ENCODE measurements around the gene MTFR1L.
"Not testable (repeated sequence)": the region's sequence is repeated elsewhere in the genome, so short reads cannot be mapped to it uniquely, and the experiment has no call there.

Gene MTFR1L

GRCh38 chr1:25829046-25829445 is 9.3 kb downstream of the MTFR1L start:
- DNase-seq: no peak

GRCh38 chr1:25831569-25832196 is 11.9 kb downstream of the MTFR1L start:
- DNase-seq: no peak

GRCh38 chr1:25832336-25833037 is 12.7 kb downstream of the MTFR1L start:
- no peak for DNase-seq

- no peak for DNase-seq
Measured at GRCh38 chr1:25833158-25833557, 13.4 kb downstream of the MTFR1L start.

GRCh38 chr1:25834894-25835293 is 15.1 kb downstream of the MTFR1L start:
- no peak for DNase-seq

GRCh38 chr1:25836695-25837094 is 16.9 kb downstream of the MTFR1L start:
- DNase-seq: no peak

- DNase-seq: no peak
Measured at GRCh38 chr1:25837262-25837875, 17.6 kb downstream of the MTFR1L start.

- DNase-seq: not testable (repeated sequence)
Measured at GRCh38 chr1:25839808-25840207, 20.1 kb downstream of the MTFR1L start.

GRCh38 chr1:25843483-25843882 is 23.7 kb downstream of the MTFR1L start:
- no peak for DNase-seq

GRCh38 chr1:25844536-25845337 is 25.0 kb downstream of the MTFR1L start:
- no peak for DNase-seq

GRCh38 chr1:25845664-25846063 is 25.9 kb downstream of the MTFR1L start:
- DNase-seq: no peak

GRCh38 chr1:25847929-25848328 is 28.2 kb downstream of the MTFR1L start:
- no peak for DNase-seq

- no peak for DNase-seq
Measured at GRCh38 chr1:25848531-25848930, 28.8 kb downstream of the MTFR1L start.

- no peak for DNase-seq
Measured at GRCh38 chr1:25854554-25854953, 34.8 kb downstream of the MTFR1L start.

- DNase-seq: no peak
Measured at GRCh38 chr1:25856856-25857255, 37.1 kb downstream of the MTFR1L start.

- DNase-seq: no peak
Measured at GRCh38 chr1:25858494-25858893, 38.7 kb downstream of the MTFR1L start.

- DNase-seq: peak; percentile 87
Measured at GRCh38 chr1:25858906-25859789, 39.4 kb downstream of the MTFR1L start, which contains the start of gene AUNIP. Gene AUNIP (minus strand): TSS chr1:25859457. CDS start chr1:25859357, 100 bp downstream.

- DNase-seq: no peak
Measured at GRCh38 chr1:25861316-25862286, 41.8 kb downstream of the MTFR1L start.

- DNase-seq: no peak
Measured at GRCh38 chr1:25862785-25863485, 43.2 kb downstream of the MTFR1L start.
